Measurements from ENCODE around the gene VPS45.

Gene VPS45

DNA sequence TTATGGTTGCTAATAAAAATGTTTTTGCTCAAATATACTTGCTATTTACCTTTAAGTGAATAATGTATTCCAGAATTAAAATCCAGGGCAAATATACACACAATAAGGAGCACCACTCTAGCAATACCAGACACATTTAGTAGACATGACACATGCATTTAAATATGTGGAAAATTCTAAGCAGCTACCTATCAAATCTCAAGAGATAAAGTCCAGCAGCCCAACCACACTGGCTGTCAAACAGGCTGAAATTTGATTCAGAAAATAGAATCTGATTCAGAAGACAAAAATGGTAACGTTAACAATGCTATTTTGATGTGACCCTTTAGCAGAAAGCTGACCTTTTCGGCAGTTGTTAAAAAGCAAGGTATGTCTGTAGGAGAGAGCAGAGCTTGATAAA is 124.4 kb downstream of the VPS45 start:
- DNase-seq (ENCODE audit: low read depth) = no peak

DNA sequence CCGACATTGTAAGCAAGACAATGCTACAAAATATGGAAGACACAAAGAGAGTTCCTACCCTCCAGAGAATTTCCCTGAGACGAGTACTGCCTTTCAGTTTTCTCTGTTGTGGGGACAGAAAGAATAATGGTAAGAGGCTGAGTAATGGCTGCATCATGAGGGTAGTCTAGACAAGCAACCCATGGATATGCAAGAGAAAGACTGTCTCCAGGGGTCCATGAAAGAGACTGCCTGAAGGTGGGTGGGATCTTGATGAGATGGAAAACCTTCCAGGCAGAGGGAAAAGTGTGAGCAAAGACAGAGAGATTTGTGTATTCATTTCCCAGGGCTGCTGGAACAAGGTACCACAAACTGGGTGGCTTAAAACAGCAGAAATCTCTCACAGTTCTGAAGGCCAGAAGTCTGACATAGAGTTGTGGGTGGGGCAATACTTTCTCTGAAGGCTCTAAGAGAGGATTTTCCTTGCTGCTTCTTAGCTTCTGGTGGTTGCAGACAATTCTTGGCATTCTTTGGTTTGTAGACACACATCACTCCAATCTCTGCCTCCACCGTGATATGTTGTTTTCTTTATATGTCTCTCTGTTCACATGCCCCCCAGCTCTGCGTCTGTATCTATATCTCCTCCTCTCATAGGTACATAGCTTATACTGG is 126.9 kb downstream of the VPS45 start:
- no peak for DNase-seq (ENCODE audit: low read depth)
